Pancreas (tissue), 10 donors: ENCODE data around the gene SIM2. TPM values are rescaled to one million over a fixed set of nuclear protein-coding genes. Genes with fewer than 3 reads are reported as not detected.

Experiments used
- ATAC-seq, 4 donors: fragments of 200-7000 bp; cut with Tn5 transposase; one replicate each; pipeline versions ENCODE4 v1.8.0 to v1.9.1; 2020; ENCODE audit warnings: mild to moderate bottlenecking in 4 of 4, moderate library complexity in 4 of 4
- DNase-seq, 6 donors: peaks; one replicate each; pipeline ENCODE4 v3.0.0-alpha.2; 2020
- FAIRE-seq: peaks from 2 replicates; lab custom pipeline; 2012; peaks lifted over from hg19 to GRCh38; lab: Jason Lieb, UNC
- H3K27ac ChIP-seq, 4 donors: fragments of 200-600 bp; sonication (generic); 1 replicate in 3 of 4; 2 replicates in 1 of 4; pipeline versions ENCODE4 v1.5.0 to v1.8.0; 2020
- H3K27me3 ChIP-seq, 4 donors: fragments of 200-600 bp; one replicate each; pipeline ENCODE4 v1.8.0; 2021
- H3K36me3 ChIP-seq, 3 donors: fragments of 200-600 bp; sonication (generic) in 1 of 3; one replicate each; pipeline versions ENCODE4 v1.5.0 to v1.8.0; 2020 to 2021
- H3K4me1 ChIP-seq, 3 donors: fragments of 200-600 bp; one replicate each; pipeline ENCODE4 v1.8.0; 2021
- H3K4me3 ChIP-seq, 4 donors: fragments of 200-600 bp; sonication (generic) in 2 of 4; one replicate each; pipeline versions ENCODE4 v1.5.0 to v1.8.0; 2020 to 2021
- H3K9me3 ChIP-seq, 4 donors: fragments of 200-600 bp; one replicate each; pipeline ENCODE4 v1.8.0; 2021
- CTCF ChIP-seq, 4 donors: fragments of 200-600 bp; sonication (generic) in 3 of 4; IDR thresholded peaks; one replicate each; pipeline versions ENCODE4 v1.5.0 to v1.8.0; 2021; ENCODE audit warnings: antibody characterized with exemption in 4 of 4
- WGBS, 2 donors: extraction: QIAGEN DNeasy Blood & Tissue Kit; methylation state at CpG; one replicate each; pipeline ENCODE4 v1.1.7; 2013; 5-methylcytosine and 5-hydroxymethylcytosine counted together
- intact Hi-C, 3 donors: fragments of 100-400 bp; cut with DNase I; formaldehyde crosslinking; loops; one replicate each; pipeline versions ENCODE4 v1.11.1 to v1.14.2; 2022
- polyA plus RNA-seq, 2 donors: library from polyadenylated mRNA; stranded (reverse); fragments of 200-250 nt; gene quantifications; one replicate each; pipeline ENCODE4 v1.2.3, GENCODE V29; 2013
- total RNA-seq, 6 donors: library from RNA; stranded (reverse); fragmentation: NEBNext Ultra II Directional in 4 of 6; extraction: Animal tissue kit (Norgen Biotek cat#: 25700) in 4 of 6; gene quantifications; one replicate each; pipeline versions ENCODE4 v1.2.1 to v1.2.4, GENCODE V29; 2021 to 2023
- donor health status: healthy with polysubstance abuse.
- donor health status: DM: no; HTN: no; CAD: no; lungs with moderate emphysema.
- donor health status: DM: no; HTN: no; CAD: no.
- donor health status: control.
- donor health status: control.
- donor health status: Bipolar disorder and iron deficiency.
- donor health status: DM: yes; HTN: yes; CAD: no.
- donor health status: DM: no; HTN: no; CAD: no.
- donor health status: DM: no; HTN: no; CAD: no.
- donor health status: DM: yes; HTN: yes; CAD: no.

Gene SIM2
- total and polyA plus RNA-seq, 8 donors, result 0.02 to 0.53 (median 0.13) TPM; not detected in 5

- no peak for FAIRE-seq
- H3K36me3 ChIP-seq, result no peaks in the 10 kb centered on the region
- peak overlapping the region; percentile 18 to 56 (median 31) for H3K4me3 ChIP-seq
- no peak for TF ChIP-seq CTCF (IDR thresholded peaks at IDR 0.05)
- H3K9me3 ChIP-seq, result no peaks in the 10 kb centered on the region
- DNase-seq, result peak; percentile 48 to 92 (median 66)
- intact Hi-C loops, result loop anchor here in 2 of 3 donors (10.0 kb wide), 2 partner anchors 107 to 177 kb away; no protein-coding TSS in a partner anchor
- ATAC-seq, result peak; percentile 88 to 95 (median 92)
- no peak overlapping the region for H3K27ac ChIP-seq
- WGBS, 2 donors, result 3% methylated on average over 32 to 80 of the region's 80 CpGs
- H3K4me1 ChIP-seq, result no peaks in the 10 kb centered on the region
- H3K27me3 ChIP-seq, result no peaks in the 10 kb centered on the region
Observed at GRCh38 chr21:36747815-36748383, 49.0 kb downstream of the SIM2 start.

- no peak overlapping the region for H3K4me3 ChIP-seq
- 85 to 86% methylated on average over 14 of the region's 14 CpGs for WGBS, 2 donors
- H3K27me3 ChIP-seq, result no peaks in the 10 kb centered on the region
- FAIRE-seq (no peak), DNase-seq (no peak), ATAC-seq (no peak)
- no peak for TF ChIP-seq CTCF (IDR thresholded peaks at IDR 0.05)
- H3K9me3 ChIP-seq, result no peaks in the 10 kb centered on the region
- H3K36me3 ChIP-seq, result no peaks in the 10 kb centered on the region
- H3K4me1 ChIP-seq, result no peaks in the 10 kb centered on the region
- intact Hi-C loops, result loop anchor here in 2 of 3 donors (10.0 kb wide), 2 partner anchors 105 to 175 kb away; no protein-coding TSS in a partner anchor
- H3K27ac ChIP-seq, result no peak overlapping the region
Observed at GRCh38 chr21:36749935-36750575, 51.1 kb downstream of the SIM2 start.

- Histone ChIP-seq H3K36me3 (peaks cover 0 to 4% (median 0%) of the 10 kb centered on the region in 3 donors), H3K27ac (no peak overlapping the region), H3K27me3 (no peaks in the 10 kb centered on the region), H3K4me1 (no peaks in the 10 kb centered on the region), H3K9me3 (no peaks in the 10 kb centered on the region), H3K4me3 (no peak overlapping the region)
- FAIRE-seq, result no peak
- intact Hi-C loops, result no loop called here
- 99% methylated on average over 2 of the region's 2 CpGs for WGBS, 2 donors
- no peak for ATAC-seq
- no peak for DNase-seq
- no peak for TF ChIP-seq CTCF (IDR thresholded peaks at IDR 0.05)
Observed at GRCh38 chr21:36750576-36750959, 51.7 kb downstream of the SIM2 start.

GRCh38 chr21:36751383-36751782 lies 52.5 kb downstream of the SIM2 start:
- H3K27ac ChIP-seq, result no peak overlapping the region
- FAIRE-seq (no peak), ATAC-seq (no peak), DNase-seq (no peak)
- WGBS, 2 donors, result 85 to 87% methylated on average over 10 of the region's 10 CpGs
- no peak for TF ChIP-seq CTCF (IDR thresholded peaks at IDR 0.05)
- no peaks in the 10 kb centered on the region for H3K27me3 ChIP-seq
- H3K4me1 ChIP-seq, result no peaks in the 10 kb centered on the region
- H3K36me3 ChIP-seq, result peaks cover 0 to 4% (median 0%) of the 10 kb centered on the region in 3 donors
- H3K9me3 ChIP-seq, result no peaks in the 10 kb centered on the region
- intact Hi-C loops, result no loop called here
- H3K4me3 ChIP-seq, result no peak overlapping the region

- DNase-seq (no peak), ATAC-seq (no peak), FAIRE-seq (no peak)
- TF ChIP-seq CTCF (IDR thresholded peaks at IDR 0.05), result no peak
- Histone ChIP-seq H3K4me3 (no peak overlapping the region), H3K27ac (no peak overlapping the region), H3K36me3 (peaks cover 0 to 4% (median 0%) of the 10 kb centered on the region in 3 donors), H3K27me3 (no peaks in the 10 kb centered on the region), H3K4me1 (no peaks in the 10 kb centered on the region), H3K9me3 (no peaks in the 10 kb centered on the region)
- 88 to 90% methylated on average over 3 of the region's 3 CpGs for whole genome bisulfite sequencing, 2 donors
- intact Hi-C loops, result no loop called here
Observed at GRCh38 chr21:36753556-36753955, 54.6 kb downstream of the SIM2 start.
